Measurements from ENCODE around the gene AJM1. TPM values are rescaled to one million over a fixed set of nuclear protein-coding genes. Genes with fewer than 3 reads are reported as not detected.

AJM1 gene
- polyA plus RNA-seq, 1 donor from 2014 or later, result 1.5 TPM

- Histone ChIP-seq H3K4me3 (ENCODE audit: low read length) (no peak overlapping the region), H3K79me2 (replicated peaks; ENCODE audit: insufficient read depth, low read length) (no peaks in the 10 kb centered on the region), H3K4me2 (ENCODE audit: low read length) (no peak overlapping the region)
These were observed 15.3 kb upstream of the AJM1 start for GRCh38 chr9:136826703-136827582.

DNA sequence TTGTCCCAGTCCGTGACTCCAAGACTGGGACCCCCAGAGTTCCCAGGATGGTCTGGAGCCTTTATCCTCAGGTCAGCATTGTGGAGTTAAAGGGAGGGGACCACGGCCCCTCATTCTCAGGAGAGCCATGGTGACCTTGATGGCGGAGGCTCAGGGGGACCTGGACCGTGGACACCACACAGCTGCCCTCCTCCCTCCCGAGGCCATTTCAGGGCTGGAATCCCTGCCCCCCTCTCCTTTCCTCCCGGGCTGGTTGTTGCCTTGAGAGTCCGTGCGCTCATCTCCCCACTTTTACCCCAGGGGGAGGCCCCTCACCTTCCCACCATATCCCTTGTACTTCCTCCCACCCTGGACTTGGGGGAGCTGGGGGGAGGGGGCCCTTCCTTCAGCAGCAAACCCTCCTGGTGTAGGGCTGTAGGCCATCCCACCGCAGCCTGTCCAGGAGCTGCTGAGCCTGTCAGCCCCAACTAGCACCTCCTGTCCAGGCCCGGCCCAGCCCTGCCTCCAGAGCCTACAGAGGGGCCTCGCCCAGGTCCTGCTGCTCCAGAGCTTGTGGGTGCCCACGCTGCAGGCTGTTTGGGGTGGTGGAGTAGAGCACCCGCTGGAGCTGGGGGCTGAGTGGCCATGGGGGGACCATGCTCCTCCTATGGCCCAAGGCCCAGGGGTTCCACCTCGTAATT, 14.3 kb upstream of the AJM1 start:
- H3K79me2 ChIP-seq (replicated peaks; ENCODE audit: insufficient read depth, low read length), result no peaks in the 10 kb centered on the region
- TF ChIP-seq CTCF (IDR thresholded peaks at IDR 0.05; ENCODE audit: poor library complexity, severe bottlenecking) (no peak), MXI1 (conservative IDR thresholded peaks at IDR 0.05; ENCODE audit: poor library complexity, severe bottlenecking) (no peak), SMC3 (conservative IDR thresholded peaks at IDR 0.05; ENCODE audit: poor library complexity) (no peak), RAD21 (conservative IDR thresholded peaks at IDR 0.05) (no peak), TAF1 (IDR thresholded peaks at IDR 0.05; ENCODE audit: low read depth) (no peak), POLR2AphosphoS5 (IDR thresholded peaks at IDR 0.05) (no peak), EP300 (conservative IDR thresholded peaks at IDR 0.05; ENCODE audit: poor library complexity, severe bottlenecking) (no peak), EZH2 (IDR thresholded peaks at IDR 0.05; ENCODE audit: borderline replicate concordance, insufficient read depth, low read length, poor library complexity, severe bottlenecking) (no peak)
- TF ChIP-seq, protein P1, sequence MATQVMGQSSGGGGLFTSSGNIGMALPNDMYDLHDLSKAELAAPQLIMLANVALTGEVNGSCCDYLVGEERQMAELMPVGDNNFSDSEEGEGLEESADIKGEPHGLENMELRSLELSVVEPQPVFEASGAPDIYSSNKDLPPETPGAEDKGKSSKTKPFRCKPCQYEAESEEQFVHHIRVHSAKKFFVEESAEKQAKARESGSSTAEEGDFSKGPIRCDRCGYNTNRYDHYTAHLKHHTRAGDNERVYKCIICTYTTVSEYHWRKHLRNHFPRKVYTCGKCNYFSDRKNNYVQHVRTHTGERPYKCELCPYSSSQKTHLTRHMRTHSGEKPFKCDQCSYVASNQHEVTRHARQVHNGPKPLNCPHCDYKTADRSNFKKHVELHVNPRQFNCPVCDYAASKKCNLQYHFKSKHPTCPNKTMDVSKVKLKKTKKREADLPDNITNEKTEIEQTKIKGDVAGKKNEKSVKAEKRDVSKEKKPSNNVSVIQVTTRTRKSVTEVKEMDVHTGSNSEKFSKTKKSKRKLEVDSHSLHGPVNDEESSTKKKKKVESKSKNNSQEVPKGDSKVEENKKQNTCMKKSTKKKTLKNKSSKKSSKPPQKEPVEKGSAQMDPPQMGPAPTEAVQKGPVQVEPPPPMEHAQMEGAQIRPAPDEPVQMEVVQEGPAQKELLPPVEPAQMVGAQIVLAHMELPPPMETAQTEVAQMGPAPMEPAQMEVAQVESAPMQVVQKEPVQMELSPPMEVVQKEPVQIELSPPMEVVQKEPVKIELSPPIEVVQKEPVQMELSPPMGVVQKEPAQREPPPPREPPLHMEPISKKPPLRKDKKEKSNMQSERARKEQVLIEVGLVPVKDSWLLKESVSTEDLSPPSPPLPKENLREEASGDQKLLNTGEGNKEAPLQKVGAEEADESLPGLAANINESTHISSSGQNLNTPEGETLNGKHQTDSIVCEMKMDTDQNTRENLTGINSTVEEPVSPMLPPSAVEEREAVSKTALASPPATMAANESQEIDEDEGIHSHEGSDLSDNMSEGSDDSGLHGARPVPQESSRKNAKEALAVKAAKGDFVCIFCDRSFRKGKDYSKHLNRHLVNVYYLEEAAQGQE (IDR thresholded peaks at IDR 0.05; ENCODE audit: borderline replicate concordance), result no peak
- no peaks in the 10 kb centered on the region for H3F3A ChIP-seq (ENCODE audit: insufficient read depth, low read length, poor library complexity, severe bottlenecking)
- H4K20me1 ChIP-seq (ENCODE audit: insufficient read depth), result no peaks in the 10 kb centered on the region
- H3K9ac ChIP-seq (ENCODE audit: low read length), result no peak overlapping the region
- no peaks in the 10 kb centered on the region for H3K9me2 ChIP-seq (ENCODE audit: insufficient read depth, low read length)
- no peak overlapping the region for H2AFZ ChIP-seq (ENCODE audit: low read depth, low read length)
- no peak overlapping the region for H3K27ac ChIP-seq (ENCODE audit: low read length)
- H3K27me3 ChIP-seq (ENCODE audit: insufficient read depth, low read depth, low read length), result no peaks in the 10 kb centered on the region
- no peaks in the 10 kb centered on the region for H3K9me3 ChIP-seq (ENCODE audit: low read length)
- no peak overlapping the region for H3K4me2 ChIP-seq (ENCODE audit: low read length)
- H3K4me3 ChIP-seq (ENCODE audit: low read length), result no peak overlapping the region
- peaks cover 7% of the 10 kb centered on the region for H3K36me3 ChIP-seq (ENCODE audit: insufficient read depth, low read length)

More at GRCh38 chr9:136826703-136827582, 15.3 kb upstream of the AJM1 start:
- Histone ChIP-seq H3K27ac (ENCODE audit: low read length) (no peak overlapping the region), H3K27me3 (ENCODE audit: insufficient read depth, low read depth, low read length) (no peaks in the 10 kb centered on the region), H3K36me3 (ENCODE audit: insufficient read depth, low read length) (peaks cover 7% of the 10 kb centered on the region), H2AFZ (ENCODE audit: low read depth, low read length) (no peak overlapping the region), H3K9me2 (ENCODE audit: insufficient read depth, low read length) (no peaks in the 10 kb centered on the region), H4K20me1 (ENCODE audit: insufficient read depth) (no peaks in the 10 kb centered on the region), H3F3A (ENCODE audit: insufficient read depth, low read length, poor library complexity, severe bottlenecking) (no peaks in the 10 kb centered on the region), H3K9me3 (ENCODE audit: low read length) (no peaks in the 10 kb centered on the region), H3K9ac (ENCODE audit: low read length) (no peak overlapping the region)
- TF ChIP-seq, protein P1 (IDR thresholded peaks at IDR 0.05; ENCODE audit: borderline replicate concordance), result no peak
- TF ChIP-seq RAD21 (conservative IDR thresholded peaks at IDR 0.05) (no peak), TAF1 (IDR thresholded peaks at IDR 0.05; ENCODE audit: low read depth) (no peak), EZH2 (IDR thresholded peaks at IDR 0.05; ENCODE audit: borderline replicate concordance, insufficient read depth, low read length, poor library complexity, severe bottlenecking) (no peak), POLR2AphosphoS5 (IDR thresholded peaks at IDR 0.05) (no peak), EP300 (conservative IDR thresholded peaks at IDR 0.05; ENCODE audit: poor library complexity, severe bottlenecking) (no peak), MXI1 (conservative IDR thresholded peaks at IDR 0.05; ENCODE audit: poor library complexity, severe bottlenecking) (no peak)
